Measurements from ENCODE around the gene PPP2R5C.
A peak's percentile ranks its signal among the peaks of the same experiment; 100 is the strongest.
"Not testable (repeated sequence)": the region's sequence is repeated elsewhere in the genome, so short reads cannot be mapped to it uniquely, and the experiment has no call there.

Gene PPP2R5C

GRCh38 chr14:101790232-101790631, 28.7 kb downstream of the PPP2R5C start:
- peaks cover 19% of the 10 kb centered on the region for H3K4me1 Mint-ChIP-seq
- no peak overlapping the region for H3K4me3 Mint-ChIP-seq
- DNase-seq, result no peak
- CTCF ChIA-PET, result interaction anchor here (0.5 kb wide), 1 partner anchor 35 kb away, joined by 4 read pairs; no protein-coding TSS in a partner anchor
- peaks cover 7% of the 10 kb centered on the region for H3K36me3 Mint-ChIP-seq
- peaks cover 3% of the 10 kb centered on the region for H3K27me3 Mint-ChIP-seq
- peaks cover 9% of the 10 kb centered on the region for H3K9me3 Mint-ChIP-seq
- no peak overlapping the region for H3K27ac Mint-ChIP-seq

GRCh38 chr14:101791919-101792572, 30.5 kb downstream of the PPP2R5C start:
- H3K36me3 Mint-ChIP-seq, result peaks cover 7% of the 10 kb centered on the region
- H3K27me3 Mint-ChIP-seq, result no peaks in the 10 kb centered on the region
- H3K4me3 Mint-ChIP-seq, result peak overlapping the region; percentile 41
- DNase-seq, result no peak
- peak overlapping the region; percentile 77 for H3K27ac Mint-ChIP-seq
- peaks cover 9% of the 10 kb centered on the region for H3K9me3 Mint-ChIP-seq
- H3K4me1 Mint-ChIP-seq, result peaks cover 19% of the 10 kb centered on the region
- CTCF ChIA-PET, result interaction anchor here (0.6 to 1.2 kb wide), 4 partner anchors 8 to 513 kb away, joined by 3 to 4 read pairs (median 3); partner anchors contain the start of gene MOK

- H3K27ac Mint-ChIP-seq, result no peak overlapping the region
- H3K4me1 Mint-ChIP-seq, result peaks cover 17% of the 10 kb centered on the region
- CTCF ChIA-PET, result no interaction called here
- peaks cover 6% of the 10 kb centered on the region for H3K36me3 Mint-ChIP-seq
- H3K4me3 Mint-ChIP-seq, result no peak overlapping the region
- DNase-seq, result no peak
- H3K27me3 Mint-ChIP-seq, result peaks cover 7% of the 10 kb centered on the region
- H3K9me3 Mint-ChIP-seq, result peaks cover 9% of the 10 kb centered on the region
Observed at GRCh38 chr14:101796016-101796415, 34.5 kb downstream of the PPP2R5C start.

GRCh38 chr14:101796479-101796878, 35.0 kb downstream of the PPP2R5C start:
- no peak overlapping the region for H3K27ac Mint-ChIP-seq
- peaks cover 6% of the 10 kb centered on the region for H3K36me3 Mint-ChIP-seq
- CTCF ChIA-PET, result no interaction called here
- no peak overlapping the region for H3K4me3 Mint-ChIP-seq
- peaks cover 17% of the 10 kb centered on the region for H3K4me1 Mint-ChIP-seq
- H3K9me3 Mint-ChIP-seq, result peaks cover 9% of the 10 kb centered on the region
- no peak for DNase-seq
- H3K27me3 Mint-ChIP-seq, result peaks cover 7% of the 10 kb centered on the region

DNA sequence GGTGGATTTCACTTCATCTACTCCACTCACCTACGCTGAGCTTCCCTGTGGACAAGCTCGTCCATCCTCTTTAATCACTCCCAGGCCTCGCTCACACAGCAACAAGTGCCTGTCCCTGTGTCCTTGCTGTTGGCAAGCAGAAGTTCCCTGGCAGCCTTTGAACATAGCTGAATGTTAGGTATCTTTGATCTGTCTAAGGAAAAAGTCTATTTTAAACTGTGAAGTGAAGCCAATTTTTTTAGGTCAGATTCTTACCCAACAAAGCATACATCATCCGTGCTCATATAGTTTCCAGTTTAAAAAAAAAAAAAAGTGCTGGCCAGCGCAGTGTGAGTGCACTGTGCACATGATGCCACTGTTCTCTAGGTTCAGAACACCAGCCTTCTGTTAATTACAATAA, 36.3 kb downstream of the PPP2R5C start:
- Mint-ChIP-seq H3K9me3 (peaks cover 9% of the 10 kb centered on the region), H3K27me3 (peaks cover 7% of the 10 kb centered on the region), H3K36me3 (peaks cover 6% of the 10 kb centered on the region), H3K27ac (no peak overlapping the region), H3K4me1 (peaks cover 5% of the 10 kb centered on the region), H3K4me3 (no peak overlapping the region)
- CTCF ChIA-PET, result no interaction called here
- no peak for DNase-seq

- H3K27ac Mint-ChIP-seq, H3K27me3 Mint-ChIP-seq, DNase-seq, H3K9me3 Mint-ChIP-seq, H3K4me3 Mint-ChIP-seq, H3K36me3 Mint-ChIP-seq: not testable (repeated sequence)
- CTCF ChIA-PET, result interaction anchor here (1.2 kb wide), 1 partner anchor 68 kb away, joined by 3 read pairs; no protein-coding TSS in a partner anchor
- peaks cover 16% of the 10 kb centered on the region for H3K4me1 Mint-ChIP-seq
Observed at GRCh38 chr14:101804373-101804772, 42.9 kb downstream of the PPP2R5C start.

GRCh38 chr14:101806252-101806651, 44.7 kb downstream of the PPP2R5C start:
- H3K27ac Mint-ChIP-seq, H3K27me3 Mint-ChIP-seq, CTCF ChIA-PET, H3K4me3 Mint-ChIP-seq, DNase-seq, H3K9me3 Mint-ChIP-seq: not testable (repeated sequence)
- Mint-ChIP-seq H3K4me1 (peaks cover 22% of the 10 kb centered on the region), H3K36me3 (peaks cover 13% of the 10 kb centered on the region)

DNA sequence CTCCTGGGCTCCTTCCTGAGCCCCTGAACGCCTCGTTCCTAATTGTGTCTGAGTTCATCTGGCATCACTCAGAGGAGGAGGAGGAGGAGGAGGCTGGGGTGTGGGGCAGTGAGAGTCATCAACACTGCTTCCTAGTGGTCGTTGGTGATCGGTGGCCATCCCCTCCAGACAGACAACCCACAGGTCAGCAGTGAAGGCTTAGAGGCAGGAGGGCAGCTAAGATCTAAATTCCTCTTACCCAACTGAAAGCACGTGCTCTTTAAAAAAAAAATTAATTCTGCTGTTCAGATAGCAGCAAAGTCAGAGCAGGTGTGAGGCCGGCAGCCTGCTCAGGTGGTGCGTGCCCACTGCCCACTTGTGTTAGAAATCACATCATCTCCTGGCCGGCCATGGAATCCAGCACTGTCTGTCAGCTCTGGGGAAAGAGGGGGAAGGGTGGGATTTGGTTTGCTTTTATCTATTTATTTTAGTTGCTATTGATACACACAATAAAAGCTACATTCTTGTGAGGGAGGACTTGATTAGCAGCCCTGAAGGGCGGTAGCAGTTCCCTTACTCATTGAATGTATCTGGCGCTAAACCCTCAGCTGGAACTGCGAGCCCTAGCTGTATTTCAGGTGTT, 46.6 kb downstream of the PPP2R5C start:
- H3K9me3 Mint-ChIP-seq, result no peaks in the 10 kb centered on the region
- no peaks in the 10 kb centered on the region for H3K27me3 Mint-ChIP-seq
- CTCF ChIA-PET, result interaction anchor here (0.9 to 3.1 kb wide), 4 partner anchors 16 to 45 kb away, joined by 3 to 18 read pairs (median 4); no protein-coding TSS in a partner anchor
- peaks cover 36% of the 10 kb centered on the region for H3K4me1 Mint-ChIP-seq
- peaks cover 28% of the 10 kb centered on the region for H3K36me3 Mint-ChIP-seq
- H3K27ac Mint-ChIP-seq, result peak overlapping the region; percentile 73
- DNase-seq, result no peak
- H3K4me3 Mint-ChIP-seq, result peak overlapping the region; percentile 46

DNA sequence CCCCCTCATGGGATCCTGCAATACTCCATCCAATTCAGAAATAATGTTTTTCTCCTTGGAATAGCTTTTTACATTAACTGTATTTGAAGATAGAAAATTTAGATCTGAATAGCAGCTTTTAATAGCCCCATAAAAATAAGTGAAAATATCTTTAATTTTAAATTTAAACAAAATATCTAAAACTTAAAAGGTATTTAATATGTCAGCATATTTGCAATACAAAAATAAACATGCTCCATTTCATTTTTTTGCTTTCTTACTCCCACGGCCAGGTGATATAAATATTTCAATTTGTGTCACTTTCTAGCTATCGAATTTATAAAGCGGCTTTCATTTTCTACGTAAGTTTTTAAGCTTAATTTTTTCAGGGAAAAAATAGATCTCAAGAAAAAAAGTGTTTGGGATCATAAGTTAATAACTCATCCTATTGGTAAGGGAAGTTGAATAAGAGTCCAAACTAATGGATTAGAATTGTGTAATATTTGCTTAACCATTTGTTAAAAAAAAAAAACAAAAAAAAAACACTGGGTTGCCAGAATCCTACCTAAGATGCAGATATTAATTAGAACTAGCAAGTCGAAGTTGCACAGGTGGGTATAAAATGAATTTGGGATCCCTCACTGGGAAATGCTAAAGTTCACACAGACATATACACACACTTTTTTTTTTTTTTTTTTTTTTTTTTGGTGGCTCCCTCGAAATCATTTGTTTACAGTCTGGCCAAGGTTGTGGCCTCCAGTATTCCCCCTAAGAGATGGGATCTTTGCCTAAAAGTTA, 47.6 kb downstream of the PPP2R5C start:
- Mint-ChIP-seq H3K9me3 (no peaks in the 10 kb centered on the region), H3K4me1 (peaks cover 46% of the 10 kb centered on the region), H3K36me3 (peaks cover 35% of the 10 kb centered on the region), H3K27ac (peak overlapping the region; percentile 99), H3K27me3 (no peaks in the 10 kb centered on the region), H3K4me3 (peak overlapping the region; percentile 90)
- no peak for DNase-seq
- CTCF ChIA-PET, result interaction anchor here (1.2 to 3.1 kb wide), 4 partner anchors 15 to 46 kb away, joined by 3 to 22 read pairs (median 11); no protein-coding TSS in a partner anchor

- H3K27ac Mint-ChIP-seq, result peak overlapping the region; percentile 99
- H3K4me3 Mint-ChIP-seq, result peak overlapping the region; percentile 90
- peak; percentile 93 for DNase-seq
- H3K9me3 Mint-ChIP-seq, result no peaks in the 10 kb centered on the region
- peaks cover 54% of the 10 kb centered on the region for H3K4me1 Mint-ChIP-seq
- CTCF ChIA-PET, result interaction anchor here (0.6 to 3.1 kb wide), 4 partner anchors 10 to 103 kb away, joined by 3 to 22 read pairs (median 14); no protein-coding TSS in a partner anchor
- H3K36me3 Mint-ChIP-seq, result peaks cover 43% of the 10 kb centered on the region
- H3K27me3 Mint-ChIP-seq, result no peaks in the 10 kb centered on the region
Observed at GRCh38 chr14:101809671-101810514, 48.4 kb downstream of the PPP2R5C start.

DNA sequence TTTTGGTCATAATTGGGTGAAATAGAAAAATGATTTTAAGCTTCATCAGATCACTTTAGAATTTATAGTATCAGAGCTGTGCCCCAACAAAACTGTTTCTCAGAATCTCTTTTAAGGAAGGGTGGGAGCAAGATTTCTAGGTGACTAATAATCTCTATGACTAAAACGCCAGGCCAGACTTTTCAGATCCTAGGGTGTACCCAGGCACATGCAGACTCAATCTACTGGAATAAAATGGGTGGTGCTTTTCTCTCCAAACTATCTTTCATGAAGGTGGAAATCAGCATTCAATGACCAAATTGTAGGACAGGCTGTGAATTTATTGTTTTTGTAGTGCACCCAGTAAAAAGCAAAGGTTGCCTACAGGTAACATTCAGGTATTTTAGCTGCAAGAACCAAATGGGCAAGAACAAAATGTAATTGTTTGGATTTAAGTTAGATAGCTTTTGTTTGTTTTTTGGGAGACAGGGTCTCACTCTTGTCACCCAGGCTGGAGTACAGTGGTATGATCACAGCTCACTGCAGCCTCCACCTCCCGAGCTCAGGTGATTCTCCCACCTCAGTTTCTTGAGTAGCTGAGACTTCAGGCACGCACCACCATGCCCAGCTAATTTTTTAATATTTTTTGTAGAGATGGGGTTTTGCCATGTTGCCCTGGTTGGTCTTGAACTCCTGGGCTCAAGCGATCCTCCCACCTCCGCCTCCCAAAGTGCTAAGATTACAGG, 49.5 kb downstream of the PPP2R5C start:
- Mint-ChIP-seq H3K4me1 (peaks cover 66% of the 10 kb centered on the region), H3K27ac (peak overlapping the region; percentile 99), H3K9me3 (no peaks in the 10 kb centered on the region), H3K36me3 (peaks cover 54% of the 10 kb centered on the region), H3K4me3 (peak overlapping the region; percentile 90), H3K27me3 (no peaks in the 10 kb centered on the region)
- DNase-seq, result no peak
- CTCF ChIA-PET, result interaction anchor here (1.0 to 3.1 kb wide), 3 partner anchors 8 to 13 kb away, joined by 4 to 22 read pairs (median 10); no protein-coding TSS in a partner anchor

- Mint-ChIP-seq H3K27me3 (no peaks in the 10 kb centered on the region), H3K9me3 (no peaks in the 10 kb centered on the region), H3K4me3 (peak overlapping the region; percentile 90), H3K4me1 (peaks cover 74% of the 10 kb centered on the region), H3K27ac (peak overlapping the region; percentile 99), H3K36me3 (peaks cover 60% of the 10 kb centered on the region)
- CTCF ChIA-PET, result interaction anchor here (2.5 kb wide), 1 partner anchor 7 kb away, joined by 10 read pairs; no protein-coding TSS in a partner anchor
- DNase-seq, result peak; percentile 41
Observed at GRCh38 chr14:101812071-101812470, 50.6 kb downstream of the PPP2R5C start.

All from activated naive CD4-positive, alpha-beta T cell treated with anti-CD3 and anti-CD28 coated beads, Interleukin-2, amount 10 ng/mL, durations not matched to agents 7 days and 5 days (primary cell).